Mammary epithelial cell (primary cell): ENCODE data around the gene SLC7A10.

Experiments
- CTCF ChIP-seq, 2 donors: IDR thresholded peaks in 1 of 2; conservative IDR thresholded peaks in 1 of 2; 2 replicates each; pipeline ENCODE4 v1.5.1; 2011 to 2012; ENCODE audit warnings: inconsistent platforms in 2 of 2, low read length in 2 of 2, mild to moderate bottlenecking in 2 of 2, control low read depth in 1 of 2, low read depth in 1 of 2; ENCODE audit not compliant: insufficient read depth in 1 of 2; ENCODE audit errors: extremely low read depth in 1 of 2
- EZH2 ChIP-seq: IDR thresholded peaks from 2 replicates; pipeline ENCODE4 v1.6.1; 2012; ENCODE audit warnings: low read length, inconsistent platforms, borderline replicate concordance

GRCh38 chr19:33241091-33241529 lies 15.5 kb upstream of the SLC7A10 start:
- no peak for TF ChIP-seq CTCF (conservative IDR thresholded peaks at IDR 0.05 in 1 of 2, IDR thresholded peaks at IDR 0.05 in 1 of 2; ENCODE audit: extremely low read depth in 1 of 2, insufficient read depth in 1 of 2, low read depth in 1 of 2, low read length in 2 of 2)
- no peak for TF ChIP-seq EZH2
